ENCODE results near the gene NUDT21. TPM values are rescaled to one million over a fixed set of nuclear protein-coding genes. Genes with fewer than 3 reads are reported as not detected.

The NUDT21 gene
- total RNA-seq, 1 donor from 2014 or later = 105 TPM

GRCh38 chr16:56413381-56413780 is 37.8 kb downstream of the NUDT21 start:
- no peak for TF ChIP-seq CTCF (IDR thresholded peaks at IDR 0.05)
- DNase-seq (ENCODE audit: extremely low spot score, unreplicated experiment) = no peak
- Mint-ChIP-seq H3K9me3 (ENCODE audit: unreplicated experiment) (no peaks in the 10 kb centered on the region), H3K27ac (ENCODE audit: unreplicated experiment) (no peak overlapping the region), H3K36me3 (ENCODE audit: unreplicated experiment) (peaks cover 39% of the 10 kb centered on the region), H3K4me1 (ENCODE audit: unreplicated experiment) (peaks cover 17% of the 10 kb centered on the region), H3K27me3 (ENCODE audit: unreplicated experiment) (no peaks in the 10 kb centered on the region), H3K4me3 (ENCODE audit: unreplicated experiment) (no peak overlapping the region)

- peaks cover 41% of the 10 kb centered on the region for H3K36me3 Mint-ChIP-seq (ENCODE audit: unreplicated experiment)
- no peak for TF ChIP-seq CTCF (IDR thresholded peaks at IDR 0.05)
- no peak for DNase-seq (ENCODE audit: extremely low spot score, unreplicated experiment)
- H3K27me3 Mint-ChIP-seq (ENCODE audit: unreplicated experiment) = no peaks in the 10 kb centered on the region
- H3K27ac Mint-ChIP-seq (ENCODE audit: unreplicated experiment) = no peak overlapping the region
- H3K4me3 Mint-ChIP-seq (ENCODE audit: unreplicated experiment) = no peak overlapping the region
- peaks cover 15% of the 10 kb centered on the region for H3K4me1 Mint-ChIP-seq (ENCODE audit: unreplicated experiment)
- H3K9me3 Mint-ChIP-seq (ENCODE audit: unreplicated experiment) = no peaks in the 10 kb centered on the region
Observed at GRCh38 chr16:56411624-56412023, 39.5 kb downstream of the NUDT21 start.

- no peaks in the 10 kb centered on the region for H3K27me3 Mint-ChIP-seq (ENCODE audit: unreplicated experiment)
- no peaks in the 10 kb centered on the region for H3K9me3 Mint-ChIP-seq (ENCODE audit: unreplicated experiment)
- no peak for TF ChIP-seq CTCF (IDR thresholded peaks at IDR 0.05)
- no peak overlapping the region for H3K27ac Mint-ChIP-seq (ENCODE audit: unreplicated experiment)
- H3K4me3 Mint-ChIP-seq (ENCODE audit: unreplicated experiment) = no peak overlapping the region
- H3K4me1 Mint-ChIP-seq (ENCODE audit: unreplicated experiment) = peaks cover 15% of the 10 kb centered on the region
- no peak for DNase-seq (ENCODE audit: extremely low spot score, unreplicated experiment)
- peaks cover 41% of the 10 kb centered on the region for H3K36me3 Mint-ChIP-seq (ENCODE audit: unreplicated experiment)
Observed at GRCh38 chr16:56411123-56411522, 40.0 kb downstream of the NUDT21 start.

DNA sequence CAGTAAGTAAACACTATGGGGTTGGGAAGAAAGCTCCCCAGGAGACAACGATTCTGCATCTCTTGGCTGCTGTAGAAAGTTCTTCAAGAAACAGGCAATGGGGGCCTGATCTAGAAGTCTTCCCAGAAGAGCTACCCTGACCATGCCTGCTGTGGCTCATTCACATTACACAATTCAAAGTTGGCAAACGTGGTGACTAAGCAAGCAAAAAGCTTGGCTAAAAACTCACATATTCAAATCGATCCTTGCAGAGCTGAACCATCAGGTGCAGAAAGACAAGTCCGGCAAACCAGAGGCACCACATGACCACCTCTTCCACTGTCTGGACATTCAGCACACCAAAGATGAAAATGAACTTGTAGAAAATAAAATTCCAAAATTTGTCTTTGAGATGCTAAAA is 41.9 kb downstream of the NUDT21 start:
- H3K27me3 Mint-ChIP-seq (ENCODE audit: unreplicated experiment) = no peaks in the 10 kb centered on the region
- no peaks in the 10 kb centered on the region for H3K9me3 Mint-ChIP-seq (ENCODE audit: unreplicated experiment)
- TF ChIP-seq CTCF (IDR thresholded peaks at IDR 0.05) = no peak
- no peak overlapping the region for H3K4me3 Mint-ChIP-seq (ENCODE audit: unreplicated experiment)
- peaks cover 4% of the 10 kb centered on the region for H3K4me1 Mint-ChIP-seq (ENCODE audit: unreplicated experiment)
- DNase-seq (ENCODE audit: extremely low spot score, unreplicated experiment) = no peak
- H3K36me3 Mint-ChIP-seq (ENCODE audit: unreplicated experiment) = peaks cover 56% of the 10 kb centered on the region
- H3K27ac Mint-ChIP-seq (ENCODE audit: unreplicated experiment) = no peak overlapping the region

DNA sequence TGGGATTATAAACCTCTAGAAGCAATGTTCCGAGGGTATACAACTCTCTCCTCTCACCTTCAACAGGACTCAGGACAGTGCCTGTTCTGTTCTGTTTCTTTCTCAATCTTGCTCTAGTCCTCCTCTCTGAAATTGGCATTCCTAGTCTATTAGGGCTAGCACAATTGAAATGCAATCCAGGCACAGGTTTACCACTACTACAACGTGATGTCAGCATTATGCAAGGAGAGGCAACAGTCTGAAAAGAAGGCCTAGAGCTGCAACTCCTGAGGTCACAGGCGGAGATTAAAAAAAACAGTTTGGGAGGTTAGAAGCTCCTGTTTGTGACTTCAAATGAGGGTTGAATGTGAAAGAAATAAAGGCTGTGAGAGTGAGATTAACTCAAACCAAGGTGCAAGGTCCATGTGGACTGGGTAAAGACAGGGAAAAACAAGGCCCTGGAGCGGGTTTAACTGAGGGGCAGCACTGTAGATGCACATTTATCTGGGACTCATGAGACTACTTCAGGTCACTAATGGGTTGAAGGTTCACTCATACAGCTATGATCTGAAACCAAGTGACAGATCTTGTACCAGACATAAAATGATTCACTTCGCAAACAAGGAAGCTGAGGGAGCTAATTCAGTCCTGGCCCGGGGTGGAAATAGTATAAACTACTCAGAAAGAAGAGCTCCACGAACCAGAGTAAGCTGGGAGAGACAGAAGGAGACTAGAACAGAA is 42.6 kb downstream of the NUDT21 start:
- H3K27me3 Mint-ChIP-seq (ENCODE audit: unreplicated experiment) = no peaks in the 10 kb centered on the region

More for the DNA sequence above, 42.6 kb downstream of the NUDT21 start:
- Mint-ChIP-seq H3K4me3 (ENCODE audit: unreplicated experiment) (no peak overlapping the region), H3K9me3 (ENCODE audit: unreplicated experiment) (no peaks in the 10 kb centered on the region), H3K4me1 (ENCODE audit: unreplicated experiment) (peaks cover 1% of the 10 kb centered on the region), H3K36me3 (ENCODE audit: unreplicated experiment) (peaks cover 53% of the 10 kb centered on the region), H3K27ac (ENCODE audit: unreplicated experiment) (no peak overlapping the region)
- no peak for DNase-seq (ENCODE audit: extremely low spot score, unreplicated experiment)
- TF ChIP-seq CTCF (IDR thresholded peaks at IDR 0.05) = no peak

Data from osteocyte (in vitro differentiated cells).